Uterus (tissue), 2 donors: Measurements from ENCODE around the gene B3GNT9.

Source experiments
- CTCF ChIP-seq, 4 experiments: fragments of 200-600 bp in 2 of 4; fragments of 450-650 bp in 2 of 4; sonication (generic) in 2 of 4; IDR thresholded peaks; one replicate each; pipeline ENCODE4 v1.5.1; 2016 to 2019; ENCODE audit warnings: antibody characterized with exemption in 4 of 4, mild to moderate bottlenecking in 2 of 4, moderate library complexity in 1 of 4
- POLR2A ChIP-seq, 2 donors: fragments of 450-650 bp; IDR thresholded peaks; one replicate each; pipeline ENCODE4 v1.6.1; 2016; ENCODE audit warnings: antibody characterized with exemption in 2 of 2, mild to moderate bottlenecking in 1 of 2, moderate library complexity in 1 of 2

- TF ChIP-seq CTCF (IDR thresholded peaks at IDR 0.05) (no peak), POLR2A (IDR thresholded peaks at IDR 0.05) (no peak)
These were observed 45.6 kb downstream of the B3GNT9 start for GRCh38 chr16:67105246-67105645.
